ENCODE results near the gene PLCB4.

Gene PLCB4

GRCh38 chr20:9136114-9136513 lies 67.2 kb downstream of the PLCB4 start:
- TF ChIP-seq CTCF (IDR thresholded peaks at IDR 0.05; ENCODE audit: control insufficient read depth, extremely low read depth, insufficient read depth): no peak
- no peak for DNase-seq (ENCODE audit: low read depth)
- H3K4me3 ChIP-seq (ENCODE audit: low read depth, low read length): no peak overlapping the region

DNA sequence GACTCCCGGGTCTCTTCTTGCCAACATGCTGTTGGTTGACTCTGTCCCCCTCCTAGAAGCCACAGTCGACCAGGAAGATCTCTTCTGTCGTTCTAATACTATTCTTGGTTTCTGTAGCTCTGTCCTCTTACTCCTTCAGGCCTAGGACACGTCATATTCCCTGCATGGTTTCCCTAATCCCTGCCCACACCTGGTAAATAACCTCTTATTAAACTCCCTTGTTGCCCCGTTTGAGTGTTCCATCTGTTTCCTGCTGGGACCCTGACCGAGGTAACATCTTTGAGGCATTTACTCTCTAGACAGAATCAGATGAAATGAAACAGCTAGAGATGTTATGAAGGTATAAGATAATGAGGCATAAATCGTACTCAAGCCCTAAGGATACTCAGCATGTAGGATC lies 68.1 kb downstream of the PLCB4 start:
- TF ChIP-seq CTCF (IDR thresholded peaks at IDR 0.05; ENCODE audit: control insufficient read depth, extremely low read depth, insufficient read depth): no peak
- DNase-seq (ENCODE audit: low read depth): no peak
- no peak overlapping the region for H3K4me3 ChIP-seq (ENCODE audit: low read depth, low read length)

- no peak for TF ChIP-seq CTCF (IDR thresholded peaks at IDR 0.05; ENCODE audit: control insufficient read depth, extremely low read depth, insufficient read depth)
- no peak for DNase-seq (ENCODE audit: low read depth)
- H3K4me3 ChIP-seq (ENCODE audit: low read depth, low read length): no peak overlapping the region
Observed at GRCh38 chr20:9139106-9139833, 70.4 kb downstream of the PLCB4 start.

DNA sequence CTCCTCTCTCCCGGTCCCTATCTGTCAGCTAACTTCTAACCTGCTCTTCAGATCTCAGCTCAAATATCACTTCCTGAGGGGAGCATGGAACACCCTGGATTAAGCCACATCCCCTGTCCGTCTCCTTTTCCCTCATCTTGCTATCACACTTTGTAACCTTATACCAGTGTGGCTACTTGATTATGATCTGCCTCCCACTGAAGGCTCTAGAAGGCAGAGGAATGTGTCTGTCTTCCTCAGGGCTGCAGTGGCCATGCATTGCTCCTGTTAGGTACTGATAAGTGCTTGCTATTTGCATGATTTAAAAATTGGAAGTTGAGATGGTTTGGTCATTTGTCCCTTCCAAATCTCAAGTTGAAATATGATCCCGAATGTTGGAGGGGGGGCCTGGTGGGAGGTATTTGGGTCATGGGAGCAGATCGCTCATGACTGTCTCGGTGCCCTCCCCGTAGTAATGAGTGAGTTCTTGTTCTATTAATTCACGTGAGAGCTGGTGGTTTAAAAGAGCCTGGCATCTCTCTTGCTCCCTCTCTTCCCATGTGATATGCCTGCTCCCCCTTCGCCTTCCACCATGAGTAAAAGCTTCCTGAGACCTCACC lies 71.4 kb downstream of the PLCB4 start:
- no peak for DNase-seq (ENCODE audit: low read depth)
- no peak for TF ChIP-seq CTCF (IDR thresholded peaks at IDR 0.05; ENCODE audit: control insufficient read depth, extremely low read depth, insufficient read depth)

DNA sequence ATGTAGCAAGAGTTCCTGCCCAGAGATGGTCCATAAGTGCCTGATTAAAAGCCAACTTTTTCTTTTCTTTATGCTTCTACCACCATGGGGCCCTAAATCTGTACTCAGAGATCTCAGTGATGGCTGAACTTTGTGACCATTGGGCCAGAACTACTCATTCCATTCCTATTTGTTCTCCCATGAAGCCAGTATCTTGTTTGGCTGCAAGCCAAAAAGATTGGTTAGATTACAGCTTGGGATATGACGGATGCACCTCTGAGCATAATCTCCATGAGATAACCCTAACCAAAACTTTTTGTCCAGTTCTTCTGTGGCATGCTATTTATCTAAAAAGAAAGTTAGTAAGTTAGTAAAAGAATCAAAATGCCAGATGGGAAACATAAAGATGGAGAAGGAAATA lies 72.2 kb downstream of the PLCB4 start:
- H3K4me3 ChIP-seq (ENCODE audit: low read depth, low read length): no peak overlapping the region
- no peak for DNase-seq (ENCODE audit: low read depth)
- no peak for TF ChIP-seq CTCF (IDR thresholded peaks at IDR 0.05; ENCODE audit: control insufficient read depth, extremely low read depth, insufficient read depth)

More for the DNA sequence above, 71.4 kb downstream of the PLCB4 start:
- H3K4me3 ChIP-seq (ENCODE audit: low read depth, low read length): no peak overlapping the region

DNA sequence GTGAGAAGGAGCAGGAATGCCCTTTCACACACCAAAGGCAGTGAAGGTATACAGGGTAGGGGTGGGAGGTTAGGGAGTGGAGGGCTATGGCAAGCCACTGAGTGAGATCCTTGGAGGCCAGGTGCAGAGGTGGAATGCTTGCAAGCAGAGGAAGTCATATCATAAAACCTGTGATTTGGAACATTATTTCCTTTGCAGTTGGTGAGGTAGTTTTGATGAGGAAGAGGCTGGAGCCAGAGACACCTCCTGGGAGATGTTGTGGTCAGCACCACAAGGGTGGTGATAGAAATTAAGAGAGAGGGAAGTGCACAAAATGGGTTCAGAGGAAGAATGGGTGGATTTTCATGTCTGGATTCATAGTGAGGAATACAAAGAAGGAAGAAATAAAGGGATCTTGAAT lies 73.0 kb downstream of the PLCB4 start:
- no peak for DNase-seq (ENCODE audit: low read depth)
- no peak overlapping the region for H3K4me3 ChIP-seq (ENCODE audit: low read depth, low read length)
- no peak for TF ChIP-seq CTCF (IDR thresholded peaks at IDR 0.05; ENCODE audit: control insufficient read depth, extremely low read depth, insufficient read depth)

DNA sequence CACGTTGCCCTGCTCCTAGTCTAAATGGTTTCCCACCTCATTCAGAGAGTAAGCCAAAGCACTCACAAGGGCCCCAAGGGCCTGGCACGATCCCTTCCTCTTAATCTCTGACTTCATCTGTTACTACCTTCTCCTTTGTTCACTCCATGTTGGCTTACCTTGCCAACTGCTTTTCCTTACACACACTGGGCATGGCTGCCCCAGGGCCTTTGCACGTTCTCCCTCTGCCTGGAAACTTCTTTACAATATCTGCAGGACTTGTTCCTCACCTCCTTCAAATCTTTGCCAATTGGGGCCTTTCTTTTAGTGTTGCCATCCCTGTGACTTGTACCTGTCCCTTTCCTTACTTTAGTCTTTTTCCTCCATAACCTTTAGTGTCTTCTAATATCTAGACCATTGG lies 73.9 kb downstream of the PLCB4 start:
- TF ChIP-seq CTCF (IDR thresholded peaks at IDR 0.05; ENCODE audit: control insufficient read depth, extremely low read depth, insufficient read depth): no peak
- DNase-seq (ENCODE audit: low read depth): no peak
- no peak overlapping the region for H3K4me3 ChIP-seq (ENCODE audit: low read depth, low read length)
